HEK293T (cell line): ENCODE results near the gene NAA11.

Experiments used
- CTCF ChIA-PET: fragments of 350-600 bp; formaldehyde crosslinking; extraction: SDS; loops from one replicate; lab custom pipeline; 2021; ENCODE audit warnings: antibody characterized with exemption, inconsistent platforms; lab: Yijun Ruan, JAX
- POLR2A ChIA-PET: fragments of 350-600 bp; formaldehyde crosslinking; extraction: SDS; loops from one replicate; lab custom pipeline; 2020; ENCODE audit warnings: antibody characterized with exemption, inconsistent platforms; lab: Yijun Ruan, JAX
- DNase-seq: peaks from one replicate; pipeline ENCODE4 v3.0.0; 2012; ENCODE audit warnings: mixed read lengths; ENCODE audit errors: extremely low spot score
- ARNT ChIP-seq: fragments of 450-650 bp; IDR thresholded peaks from 2 replicates; pipeline ENCODE4 v1.6.1; 2017; ENCODE audit warnings: mild to moderate bottlenecking
- BHLHE40 ChIP-seq: fragments of 450-650 bp; IDR thresholded peaks from 2 replicates; pipeline ENCODE4 v1.6.1; 2016; ENCODE audit warnings: mild to moderate bottlenecking, moderate library complexity, borderline replicate concordance
- CTBP1 ChIP-seq: fragments of 450-650 bp; IDR thresholded peaks from 2 replicates; pipeline ENCODE4 v1.6.1; 2016; ENCODE audit warnings: borderline replicate concordance
- ELF4 ChIP-seq: fragments of 450-650 bp; IDR thresholded peaks from 2 replicates; pipeline ENCODE4 v1.6.1; 2017; ENCODE audit warnings: antibody characterized with exemption
- FOXA1 ChIP-seq: fragments of 450-650 bp; IDR thresholded peaks from 2 replicates; pipeline ENCODE4 v1.6.1; 2016; ENCODE audit warnings: mild to moderate bottlenecking
- FOXK2 ChIP-seq: fragments of 450-650 bp; IDR thresholded peaks from 2 replicates; pipeline ENCODE4 v1.6.1; 2016; ENCODE audit warnings: mild to moderate bottlenecking
- FOXM1 ChIP-seq: fragments of 450-650 bp; IDR thresholded peaks from 2 replicates; pipeline ENCODE4 v1.6.1; 2017; ENCODE audit warnings: mild to moderate bottlenecking, borderline replicate concordance
- HDGF ChIP-seq: fragments of 450-650 bp; IDR thresholded peaks from 2 replicates; pipeline ENCODE4 v1.6.1; 2017; ENCODE audit warnings: antibody characterized with exemption, borderline replicate concordance
- L3MBTL2 ChIP-seq: fragments of 450-650 bp; conservative IDR thresholded peaks from 2 replicates; pipeline ENCODE4 v1.6.1; 2016; ENCODE audit warnings: mild to moderate bottlenecking
- LEF1 ChIP-seq: fragments of 450-650 bp; IDR thresholded peaks from 2 replicates; pipeline ENCODE4 v1.6.1; 2017; ENCODE audit warnings: mild to moderate bottlenecking, borderline replicate concordance
- NFRKB ChIP-seq: fragments of 450-650 bp; IDR thresholded peaks from 2 replicates; pipeline ENCODE4 v1.6.1; 2016; ENCODE audit warnings: mild to moderate bottlenecking, moderate library complexity
- PKNOX1 ChIP-seq: fragments of 450-650 bp; IDR thresholded peaks from 2 replicates; pipeline ENCODE4 v1.6.1; 2016
- SP1 ChIP-seq: fragments of 450-650 bp; IDR thresholded peaks from 2 replicates; pipeline ENCODE4 v1.6.1; 2017
- SUZ12 ChIP-seq: fragments of 450-650 bp; IDR thresholded peaks from 2 replicates; pipeline ENCODE4 v1.6.1; 2016; ENCODE audit warnings: mild to moderate bottlenecking
- TARDBP ChIP-seq: fragments of 450-650 bp; IDR thresholded peaks from 2 replicates; pipeline ENCODE4 v1.6.1; 2016
- ZNF384 ChIP-seq: fragments of 450-650 bp; IDR thresholded peaks from 2 replicates; pipeline ENCODE4 v1.6.1; 2016

The NAA11 gene

DNA sequence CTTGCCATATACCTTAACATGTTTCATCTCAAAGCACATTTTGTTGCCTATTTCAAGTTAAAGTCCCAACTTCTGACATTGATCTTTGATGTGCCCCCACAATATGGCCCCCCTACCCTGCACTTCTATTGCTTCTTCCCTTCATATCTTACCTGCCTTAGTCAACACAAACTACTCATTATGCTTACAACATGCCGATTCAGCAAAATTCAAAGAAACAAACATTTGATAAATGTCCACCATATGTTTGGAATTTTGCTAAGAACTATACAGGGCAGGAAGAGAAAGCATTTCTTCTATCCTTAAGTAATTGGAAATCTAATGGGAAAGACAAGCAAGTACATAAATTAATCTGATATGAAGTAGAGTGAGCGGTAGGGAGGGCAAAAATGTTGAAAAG, 25.6 kb downstream of the NAA11 start:
- DNase-seq = no peak
- TF ChIP-seq FOXA1 (no peak), L3MBTL2 (no peak), PKNOX1 (no peak), LEF1 (no peak), ELF4 (no peak), HDGF (no peak), BHLHE40 (no peak), NFRKB (no peak), FOXK2 (no peak), FOXM1 (no peak), SP1 (no peak)
- ChIA-PET CTCF (no interaction called here), POLR2A (no interaction called here)

DNA sequence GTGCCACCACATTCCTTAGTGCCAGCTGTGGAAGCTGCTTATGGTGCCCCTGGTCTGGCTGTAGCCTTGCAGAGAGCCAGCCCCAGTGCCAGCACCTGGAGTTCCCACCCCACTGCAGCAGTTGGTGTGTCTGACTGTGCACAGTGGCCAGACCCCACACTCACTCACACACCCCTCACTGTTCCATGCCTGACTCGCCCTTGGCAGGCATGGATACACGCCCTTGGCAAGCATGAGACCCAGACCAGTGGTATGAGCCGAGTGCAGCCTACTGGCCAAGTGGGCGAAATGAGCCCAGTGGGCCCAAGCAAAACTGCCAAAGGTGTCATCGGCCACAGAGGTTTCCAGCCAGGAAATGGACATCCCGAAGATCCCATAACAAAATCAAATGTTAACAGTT, 27.4 kb downstream of the NAA11 start:
- TF ChIP-seq LEF1 (no peak), CTBP1 (no peak)
- ChIA-PET POLR2A (no interaction called here), CTCF (no interaction called here)
- no peak for DNase-seq

DNA sequence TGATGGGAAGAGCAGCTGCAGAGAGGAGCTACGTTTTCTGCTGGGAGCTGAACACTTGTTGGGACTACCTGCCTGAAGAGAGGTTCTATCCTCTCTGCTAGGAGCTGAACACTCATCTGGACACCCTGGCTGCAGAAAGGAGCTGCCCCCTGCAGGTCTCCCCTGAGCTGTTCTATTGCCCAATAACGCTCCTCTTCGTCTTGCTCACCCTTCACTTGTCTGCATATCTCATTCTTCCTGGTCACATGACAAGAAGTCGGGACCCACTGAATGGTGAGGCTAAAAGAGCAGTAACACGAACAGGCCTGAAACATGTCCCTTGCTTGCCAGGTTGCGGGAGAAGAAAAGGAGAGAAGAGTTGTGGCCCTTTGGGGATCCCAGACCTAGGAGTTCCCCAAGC, 27.8 kb downstream of the NAA11 start:
- ChIA-PET CTCF (interaction anchor here (0.5 kb wide), 1 partner anchor 120 kb away, joined by 3 read pairs; no protein-coding TSS in a partner anchor), POLR2A (no interaction called here)
- DNase-seq = no peak
- TF ChIP-seq ZNF384 = no peak
- TF ChIP-seq ELF4 = no peak
- no peak for TF ChIP-seq SUZ12
- TF ChIP-seq SP1 = no peak
- TF ChIP-seq NFRKB = no peak
- TF ChIP-seq FOXM1 = no peak
- no peak for TF ChIP-seq CTBP1
- TF ChIP-seq FOXA1 = no peak
- TF ChIP-seq BHLHE40 = no peak
- no peak for TF ChIP-seq PKNOX1
- no peak for TF ChIP-seq L3MBTL2
- no peak for TF ChIP-seq ARNT

DNA sequence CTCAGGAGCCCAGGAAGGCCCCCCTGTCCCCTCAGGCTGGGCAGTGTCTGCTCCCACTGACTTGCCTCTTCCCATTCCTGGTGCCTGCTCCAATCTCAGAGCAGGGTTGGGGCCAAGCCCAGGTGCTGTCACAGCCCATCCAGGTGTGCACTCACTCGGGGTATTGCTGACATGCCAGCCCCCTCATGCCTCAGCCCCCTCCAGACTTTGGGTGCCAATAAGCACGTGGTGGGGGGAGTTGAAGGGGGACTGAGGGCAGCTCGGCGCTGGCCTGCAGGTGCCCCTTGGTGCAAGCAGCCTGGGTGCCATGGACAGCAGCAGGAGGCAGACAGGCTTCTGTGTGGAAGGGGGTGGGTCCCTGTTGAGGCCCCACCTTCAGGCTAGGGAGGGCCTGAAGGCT, 28.4 kb downstream of the NAA11 start:
- CTCF ChIA-PET = interaction anchor here (0.5 kb wide), 1 partner anchor 121 kb away, joined by 3 read pairs; no protein-coding TSS in a partner anchor
- POLR2A ChIA-PET = no interaction called here

DNA sequence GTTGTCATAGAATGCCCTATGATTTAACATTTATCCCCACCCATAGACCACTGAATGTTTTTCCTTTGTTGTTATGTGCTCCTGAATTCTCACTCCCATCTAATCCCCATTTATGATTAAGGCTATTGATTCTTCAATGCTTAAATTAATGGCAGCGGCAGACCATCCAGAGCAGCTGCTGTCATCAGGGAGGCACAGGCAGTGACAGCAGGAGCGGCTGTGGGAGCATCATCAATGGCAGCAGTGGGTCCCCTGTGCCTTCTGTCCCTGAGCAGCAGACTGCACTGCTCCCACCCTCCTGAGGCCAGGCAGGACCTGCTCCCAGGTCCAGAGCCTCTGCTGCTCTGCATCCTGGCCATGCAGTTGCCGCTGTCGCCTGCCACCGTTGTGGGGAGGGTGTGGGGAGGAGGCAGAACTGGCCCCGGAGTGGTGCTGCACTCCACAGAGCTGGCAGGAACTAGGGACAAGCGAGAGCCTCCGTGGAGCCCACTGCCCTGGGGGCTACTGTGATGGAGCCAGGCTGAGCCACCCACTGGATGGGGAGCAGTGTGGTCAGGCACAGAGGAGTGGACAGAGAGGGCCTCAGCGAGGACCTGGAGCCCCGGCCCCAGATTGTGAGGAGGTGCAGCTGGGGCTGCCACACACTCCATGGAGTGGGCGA, 29.0 kb downstream of the NAA11 start:
- DNase-seq = no peak
- ChIA-PET POLR2A (no interaction called here), CTCF (no interaction called here)
- no peak for TF ChIP-seq FOXK2
- TF ChIP-seq BHLHE40 = no peak
- no peak for TF ChIP-seq FOXA1
- TF ChIP-seq HDGF = no peak
- TF ChIP-seq ZNF384 = no peak
- TF ChIP-seq TARDBP = no peak
- no peak for TF ChIP-seq ELF4
- no peak for TF ChIP-seq NFRKB
- no peak for TF ChIP-seq SP1
- no peak for TF ChIP-seq L3MBTL2
- TF ChIP-seq CTBP1 = no peak
- no peak for TF ChIP-seq FOXM1

More for the DNA sequence above, 28.4 kb downstream of the NAA11 start:
- TF ChIP-seq ZNF384 (no peak), BHLHE40 (no peak), FOXM1 (no peak), SP1 (no peak), HDGF (no peak), LEF1 (no peak), ELF4 (no peak), ARNT (no peak)
- no peak for DNase-seq

DNA sequence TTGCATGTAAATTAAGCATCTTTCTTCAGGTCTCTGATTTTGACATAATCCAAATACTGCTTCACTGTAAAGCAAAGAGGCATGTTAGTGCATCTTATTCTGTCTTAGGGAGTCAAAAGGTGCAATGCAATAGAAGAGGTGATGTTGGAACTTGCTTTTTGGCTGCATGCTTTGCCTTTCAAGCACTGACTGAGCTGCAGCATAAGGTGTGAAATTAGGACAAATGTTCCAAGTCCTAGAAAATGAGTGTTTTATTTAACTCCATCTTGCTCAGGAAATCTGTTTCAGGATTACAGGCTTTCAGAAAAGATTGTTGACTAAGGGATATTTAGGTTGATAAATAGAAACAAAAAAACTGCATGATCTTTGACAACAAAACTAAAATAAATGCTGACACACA, 30.8 kb downstream of the NAA11 start:
- TF ChIP-seq ELF4 = no peak
- no peak for TF ChIP-seq HDGF
- no peak for TF ChIP-seq SP1
- TF ChIP-seq L3MBTL2 = no peak
- TF ChIP-seq FOXK2 = no peak
- TF ChIP-seq FOXA1 = no peak
- no peak for TF ChIP-seq CTBP1
- no peak for TF ChIP-seq ARNT
- TF ChIP-seq ZNF384 = no peak
- no peak for TF ChIP-seq SUZ12
- no peak for TF ChIP-seq NFRKB
- no peak for DNase-seq
- CTCF ChIA-PET = no interaction called here
- POLR2A ChIA-PET = no interaction called here

- no peak for DNase-seq
- POLR2A ChIA-PET = no interaction called here
- TF ChIP-seq ZNF384 = no peak
- no peak for TF ChIP-seq FOXA1
- TF ChIP-seq HDGF = no peak
- no peak for TF ChIP-seq TARDBP
- TF ChIP-seq ELF4 = no peak
- no peak for TF ChIP-seq PKNOX1
- CTCF ChIA-PET = no interaction called here
These were observed 31.8 kb downstream of the NAA11 start for GRCh38 chr4:79294064-79294463.
